ENCODE data around the gene SENP7.
A peak's percentile ranks its signal among the peaks of the same experiment; 100 is the strongest.
"Not testable (repeated sequence)": the region's sequence is repeated elsewhere in the genome, so short reads cannot be mapped to it uniquely, and the experiment has no call there.

Gene SENP7, protein sequence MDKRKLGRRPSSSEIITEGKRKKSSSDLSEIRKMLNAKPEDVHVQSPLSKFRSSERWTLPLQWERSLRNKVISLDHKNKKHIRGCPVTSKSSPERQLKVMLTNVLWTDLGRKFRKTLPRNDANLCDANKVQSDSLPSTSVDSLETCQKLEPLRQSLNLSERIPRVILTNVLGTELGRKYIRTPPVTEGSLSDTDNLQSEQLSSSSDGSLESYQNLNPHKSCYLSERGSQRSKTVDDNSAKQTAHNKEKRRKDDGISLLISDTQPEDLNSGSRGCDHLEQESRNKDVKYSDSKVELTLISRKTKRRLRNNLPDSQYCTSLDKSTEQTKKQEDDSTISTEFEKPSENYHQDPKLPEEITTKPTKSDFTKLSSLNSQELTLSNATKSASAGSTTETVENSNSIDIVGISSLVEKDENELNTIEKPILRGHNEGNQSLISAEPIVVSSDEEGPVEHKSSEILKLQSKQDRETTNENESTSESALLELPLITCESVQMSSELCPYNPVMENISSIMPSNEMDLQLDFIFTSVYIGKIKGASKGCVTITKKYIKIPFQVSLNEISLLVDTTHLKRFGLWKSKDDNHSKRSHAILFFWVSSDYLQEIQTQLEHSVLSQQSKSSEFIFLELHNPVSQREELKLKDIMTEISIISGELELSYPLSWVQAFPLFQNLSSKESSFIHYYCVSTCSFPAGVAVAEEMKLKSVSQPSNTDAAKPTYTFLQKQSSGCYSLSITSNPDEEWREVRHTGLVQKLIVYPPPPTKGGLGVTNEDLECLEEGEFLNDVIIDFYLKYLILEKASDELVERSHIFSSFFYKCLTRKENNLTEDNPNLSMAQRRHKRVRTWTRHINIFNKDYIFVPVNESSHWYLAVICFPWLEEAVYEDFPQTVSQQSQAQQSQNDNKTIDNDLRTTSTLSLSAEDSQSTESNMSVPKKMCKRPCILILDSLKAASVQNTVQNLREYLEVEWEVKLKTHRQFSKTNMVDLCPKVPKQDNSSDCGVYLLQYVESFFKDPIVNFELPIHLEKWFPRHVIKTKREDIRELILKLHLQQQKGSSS

DNA sequence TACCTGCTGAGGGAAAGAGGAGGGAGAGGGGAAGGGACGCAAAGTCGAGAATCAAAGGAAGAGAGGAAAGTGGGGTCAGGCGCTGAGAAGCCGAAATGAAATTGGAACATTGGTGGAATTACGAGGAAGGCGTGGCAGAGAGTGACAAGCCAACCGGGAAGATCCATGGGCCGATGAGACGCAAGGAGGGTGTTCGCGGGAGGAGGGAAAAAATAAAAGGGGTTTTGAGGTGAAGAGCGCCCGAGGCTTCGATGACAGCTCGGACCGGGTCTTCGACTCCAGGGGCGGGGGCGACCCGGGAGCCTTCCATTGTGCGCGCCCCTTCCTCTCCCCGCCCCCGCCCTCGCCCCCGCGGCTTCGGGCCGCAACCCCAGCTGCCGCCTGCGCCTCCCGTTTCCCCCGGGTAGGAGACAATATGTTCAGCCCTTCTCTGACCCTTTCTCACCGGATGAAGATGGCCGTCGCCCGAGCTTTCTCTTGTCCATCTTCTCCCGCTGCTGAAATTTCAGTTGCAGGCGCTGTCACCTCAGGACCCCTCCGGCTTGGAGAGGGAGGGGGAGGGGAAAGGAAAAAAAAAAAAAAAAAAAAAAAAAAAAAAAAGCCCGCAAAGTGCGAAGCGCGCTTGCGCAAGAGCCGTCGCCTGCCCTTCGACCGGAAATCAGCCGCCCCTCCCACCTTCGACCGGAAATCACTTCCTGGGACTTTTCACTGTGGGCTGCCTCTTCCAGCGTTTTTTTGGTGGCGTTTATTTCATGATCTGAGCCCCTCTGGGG is at the start of gene SENP7:
Gene SENP7, minus strand, starts transcription at position 567 of the 773 bp plus-strand sequence. Its CDS starts 82 bp downstream, at position 485.
- peak; percentile 83 to 84 for DNase-seq

DNA sequence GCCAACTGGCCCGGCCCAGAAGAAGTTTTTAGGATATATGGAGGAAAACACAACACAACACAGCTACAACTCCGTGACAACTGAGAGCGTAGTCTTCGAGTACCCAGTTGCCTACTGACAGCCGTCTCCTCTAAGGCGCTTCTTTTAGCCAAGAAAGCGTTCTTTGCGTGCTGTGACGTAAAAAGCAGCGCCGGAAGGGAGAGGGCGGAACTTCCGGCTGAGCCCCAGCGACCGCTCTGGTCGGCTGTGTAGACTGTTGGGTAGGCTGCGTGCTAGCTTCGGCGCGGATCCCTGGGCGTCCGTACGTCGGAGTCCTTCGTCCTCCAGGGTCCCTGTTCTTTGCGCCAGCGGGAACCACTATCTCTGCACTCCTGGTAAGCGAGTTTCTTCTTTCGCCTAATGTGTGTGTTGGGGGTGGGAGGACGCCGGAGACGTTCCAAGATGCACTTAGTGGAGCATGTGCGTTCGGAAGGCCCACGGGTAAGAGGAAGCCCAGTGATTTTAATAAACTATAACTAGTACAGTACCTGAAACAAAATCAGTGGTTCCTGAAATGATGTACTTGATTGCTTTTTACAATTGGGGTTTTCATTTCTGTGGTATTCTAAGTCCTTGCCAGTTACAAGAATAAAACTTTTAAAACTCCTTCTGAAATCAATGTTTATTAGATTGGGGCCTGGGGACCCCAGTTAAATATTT is 48.8 kb upstream of the SENP7 start, which contains the start of gene TRMT10C:
Gene TRMT10C, plus strand, starts transcription at position 239 of the 699 bp plus-strand sequence. CDS start 2,914 bp downstream, outside the sequence.
- peak; percentile 92 to 94 for DNase-seq

DNA sequence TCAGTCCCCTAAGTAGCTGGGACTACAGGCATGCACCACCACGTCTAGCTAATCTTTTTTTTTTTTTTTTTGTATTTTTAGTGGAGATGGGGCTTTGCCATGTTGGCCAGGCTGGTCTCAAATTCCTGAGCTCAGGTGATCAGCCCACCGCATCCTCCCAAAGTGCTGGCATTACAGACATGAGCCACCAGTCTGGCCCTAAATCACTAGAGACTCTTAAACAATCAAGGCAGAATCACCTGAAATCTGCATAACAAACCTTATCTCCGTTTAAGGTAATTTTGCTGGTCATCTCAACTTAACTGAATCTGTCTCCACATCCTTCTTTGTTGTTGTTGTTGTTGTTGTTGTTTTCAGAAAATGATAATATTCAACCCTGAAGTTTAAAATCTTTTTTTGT is 43.1 kb upstream of the SENP7 start:
- DNase-seq: no peak

DNA sequence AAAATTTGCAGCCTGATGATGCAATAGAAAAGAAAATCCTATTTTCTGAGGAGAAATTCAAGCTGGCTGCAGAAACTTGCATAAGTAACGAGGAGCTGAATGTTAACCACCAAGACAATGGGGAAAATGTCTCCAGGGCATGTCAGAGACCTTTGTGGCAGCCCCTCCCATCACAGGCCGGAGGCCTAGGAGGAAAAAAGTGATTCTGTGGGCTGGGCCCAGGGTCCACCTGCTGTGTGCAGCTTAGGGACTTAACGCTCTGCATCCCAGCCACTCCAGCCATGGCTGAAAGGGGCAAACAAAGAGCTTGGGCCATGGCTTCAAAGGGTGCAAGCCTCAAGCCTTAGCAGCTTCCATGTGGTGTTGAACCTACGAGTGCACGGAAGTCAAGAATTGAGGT is 40.4 kb upstream of the SENP7 start:
- not testable (repeated sequence) for DNase-seq

DNA sequence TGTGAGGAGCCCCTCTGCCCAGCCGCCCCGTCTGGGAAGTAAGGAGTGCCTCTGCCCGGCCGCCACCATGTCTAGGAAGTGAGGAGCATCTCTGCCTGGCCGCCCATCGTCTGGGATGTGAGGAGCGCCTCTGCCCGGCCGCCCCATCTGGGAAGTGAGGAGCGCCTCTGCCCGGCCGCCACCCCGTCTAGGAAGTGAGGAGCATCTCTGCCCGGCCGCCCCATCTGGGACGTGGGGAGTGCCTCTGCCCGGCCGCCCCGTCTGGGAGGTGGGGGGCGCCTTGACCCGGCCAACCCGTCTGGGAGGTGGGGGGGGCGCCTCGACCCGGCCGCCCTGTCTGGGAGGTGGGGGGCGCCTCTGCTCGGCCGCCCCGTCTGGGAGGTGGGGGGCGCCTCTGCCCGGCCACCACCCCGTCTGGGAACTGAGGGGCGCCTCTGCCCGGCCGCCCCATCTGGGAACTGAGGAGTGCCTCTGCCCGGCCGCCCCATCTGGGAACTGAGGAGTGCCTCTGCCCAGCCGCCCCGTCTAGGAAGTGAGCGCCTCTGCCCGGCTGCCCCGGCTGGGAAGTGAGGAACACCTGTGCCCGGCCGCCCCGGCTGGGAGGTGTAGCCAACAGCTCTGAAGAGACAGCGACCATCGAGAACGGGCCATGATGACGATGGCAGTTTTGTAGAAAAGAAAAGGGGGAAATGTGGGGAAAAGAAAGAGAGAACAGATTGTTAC is 38.5 kb upstream of the SENP7 start:
- DNase-seq: not testable (repeated sequence)

DNA sequence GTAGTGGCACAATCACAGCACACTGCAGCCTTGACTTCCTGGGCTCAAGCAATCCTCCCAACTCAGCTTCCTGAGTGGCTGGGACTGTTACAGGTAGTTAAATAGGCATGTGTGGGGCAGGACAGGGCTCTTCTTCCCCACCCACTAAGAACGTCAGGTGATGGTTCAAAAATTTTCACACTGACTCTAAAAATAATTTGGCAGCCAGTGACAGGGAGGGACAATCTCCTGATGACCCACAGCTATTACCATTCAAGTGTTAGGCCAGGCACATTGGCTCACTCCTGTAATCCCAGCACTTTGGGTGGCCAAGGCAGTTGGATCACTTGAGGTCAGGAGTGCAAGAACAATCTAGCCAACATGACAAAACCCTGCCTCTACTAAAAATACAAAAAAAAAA is 36.5 kb upstream of the SENP7 start:
- DNase-seq: no peak

DNA sequence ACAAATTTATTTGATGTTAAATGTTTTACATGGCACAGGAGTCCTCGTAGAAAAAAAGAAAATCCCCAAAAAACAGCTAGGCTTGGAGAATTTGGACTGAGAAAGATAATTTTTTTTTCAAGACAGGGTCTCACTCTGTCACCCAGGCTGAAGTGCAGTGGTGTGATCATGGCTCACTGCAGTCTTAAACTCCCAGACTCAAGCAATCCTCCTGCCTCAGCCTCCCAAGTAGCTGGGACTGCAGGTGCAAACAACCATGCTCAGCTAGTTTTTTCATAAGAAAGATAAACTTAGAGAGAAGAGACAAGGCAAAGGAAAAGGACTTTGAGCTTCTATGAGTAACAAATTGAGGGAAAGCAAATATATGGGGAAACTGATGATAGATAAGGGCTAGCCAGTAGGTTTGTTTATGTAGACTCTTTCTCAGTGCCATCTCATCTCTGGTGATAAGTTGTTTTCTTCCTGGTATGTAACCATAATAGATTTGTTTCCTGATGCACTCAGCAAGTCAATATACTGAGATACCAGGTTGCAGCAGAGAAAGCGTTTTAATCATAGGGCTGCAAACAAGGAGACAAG is 35.6 kb upstream of the SENP7 start:
- DNase-seq: no peak

DNA sequence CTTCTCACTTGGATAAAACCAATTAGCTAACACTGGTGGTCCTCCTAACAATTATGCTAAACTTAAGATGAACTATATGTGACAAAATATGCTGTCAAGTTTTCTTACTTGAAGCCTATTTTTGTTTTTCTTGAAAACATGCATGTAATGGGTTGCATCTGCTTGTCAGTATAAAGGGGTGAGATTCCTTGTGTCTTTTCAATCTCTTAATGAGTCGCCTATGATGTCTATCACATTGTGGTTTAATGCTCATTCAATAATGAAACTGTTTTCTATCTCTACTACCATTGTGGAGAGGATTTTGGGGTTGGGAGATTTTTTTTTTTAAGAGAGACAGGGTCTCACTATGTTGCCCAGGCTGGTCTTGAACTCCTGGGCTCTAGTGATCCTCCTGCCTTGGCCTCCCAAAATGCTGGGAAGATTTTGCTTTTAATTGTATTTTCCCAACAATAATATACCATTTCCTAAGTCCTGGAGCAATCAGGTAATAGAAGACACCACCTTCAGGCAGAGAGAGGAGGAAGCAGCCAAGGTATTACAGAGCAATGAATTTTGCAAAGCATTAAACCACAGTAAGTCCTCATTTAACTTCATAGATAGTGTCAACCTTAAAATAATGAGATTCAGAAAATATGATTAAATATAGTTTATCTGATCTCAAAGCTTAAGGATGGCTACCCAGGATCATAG is 31.3 kb upstream of the SENP7 start:
- no peak for DNase-seq

DNA sequence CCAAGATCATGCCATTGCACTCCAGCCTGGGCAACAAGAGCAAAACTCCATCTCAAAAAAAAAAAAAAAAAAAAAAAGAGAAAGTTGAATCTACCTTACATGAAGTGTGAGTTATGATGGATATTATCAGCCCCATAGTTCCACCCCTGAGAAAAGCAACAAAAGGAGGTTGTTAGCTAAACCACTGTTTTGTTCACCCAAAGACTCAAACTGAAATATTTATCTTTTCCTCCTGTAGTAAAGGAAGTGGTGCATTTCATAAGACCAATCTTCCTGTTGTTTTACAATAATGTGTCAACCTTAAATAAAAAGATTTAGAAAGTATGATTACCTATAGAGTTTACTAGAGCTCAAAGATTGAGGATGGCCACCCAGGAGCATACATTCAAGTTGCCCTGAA is 29.9 kb upstream of the SENP7 start:
- no peak for DNase-seq

DNA sequence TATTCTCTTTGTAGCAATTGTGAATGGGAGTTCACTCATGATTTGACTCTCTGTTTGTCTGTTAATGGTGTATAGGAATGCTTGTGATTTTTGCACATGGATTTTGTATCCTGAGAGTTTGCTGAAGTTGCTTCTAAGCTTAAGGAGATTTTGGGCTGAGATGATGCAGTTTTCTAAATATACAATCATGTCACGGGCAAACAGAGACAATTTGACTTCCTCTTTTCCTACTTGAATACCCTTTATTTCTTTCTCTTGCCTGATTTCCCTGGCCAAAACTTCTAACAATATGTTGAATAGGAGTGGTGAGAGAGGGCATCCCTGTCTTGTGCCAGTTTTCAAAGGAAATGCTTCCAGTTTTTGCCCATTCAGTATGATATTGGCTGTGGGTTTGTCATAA is 23.9 kb upstream of the SENP7 start:
- not testable (repeated sequence) for DNase-seq

DNA sequence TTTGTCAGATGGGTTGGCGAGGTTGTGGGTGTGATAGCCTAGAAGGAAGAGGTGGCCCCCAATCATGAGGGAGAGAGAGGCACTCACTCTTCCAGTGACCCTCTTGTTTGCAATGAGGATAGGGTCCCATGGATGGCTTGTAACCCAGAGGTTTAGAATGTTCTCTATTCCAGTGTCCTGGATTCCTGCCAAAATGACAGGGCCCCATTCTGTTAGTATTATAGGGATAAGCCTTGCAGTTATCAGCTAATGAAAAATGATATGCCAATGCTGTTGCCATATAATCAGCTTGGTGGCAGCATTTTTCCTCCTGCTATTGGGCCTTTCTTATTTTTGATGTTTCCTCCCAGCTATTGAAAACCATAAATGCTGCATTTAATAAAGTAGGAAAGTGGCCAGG is 23.3 kb upstream of the SENP7 start:
- DNase-seq: no peak

DNA sequence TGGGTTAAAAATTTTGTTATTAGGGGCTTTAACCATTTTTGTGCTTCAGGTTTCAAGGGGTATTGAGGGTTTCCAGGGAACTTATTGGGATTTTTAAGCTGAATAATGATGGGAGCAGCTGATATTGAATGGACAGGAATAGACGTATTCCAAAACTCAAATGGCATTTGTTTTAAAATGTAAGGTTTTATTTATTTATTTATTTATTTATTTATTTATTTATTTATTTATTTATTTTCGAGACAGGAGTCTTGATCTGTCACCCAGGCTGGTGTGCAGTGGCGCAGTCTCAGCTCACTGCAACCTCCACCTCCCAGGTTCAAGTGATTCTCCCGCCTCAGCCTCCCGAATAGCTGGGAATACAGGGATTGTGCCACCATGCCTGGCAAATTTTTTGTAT is 22.2 kb upstream of the SENP7 start:
- no peak for DNase-seq

DNA sequence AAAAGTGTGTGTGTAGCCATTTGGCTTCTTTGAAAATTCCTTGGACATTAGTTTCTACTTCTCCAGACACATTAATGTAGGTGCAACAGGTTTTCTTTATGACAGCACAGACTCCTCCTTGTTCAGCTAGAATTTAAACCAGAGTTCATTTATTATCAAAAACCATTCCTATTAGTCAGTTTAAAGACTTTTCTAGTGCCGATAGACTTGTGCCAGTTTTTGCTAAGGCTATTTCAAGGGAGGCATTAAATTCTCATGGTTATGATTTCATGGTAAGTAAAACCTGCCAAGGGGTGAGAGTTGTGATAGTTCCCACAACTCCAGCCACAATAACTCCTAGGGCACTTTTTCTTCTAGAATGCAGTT is 20.6 kb upstream of the SENP7 start:
- DNase-seq: no peak

DNA sequence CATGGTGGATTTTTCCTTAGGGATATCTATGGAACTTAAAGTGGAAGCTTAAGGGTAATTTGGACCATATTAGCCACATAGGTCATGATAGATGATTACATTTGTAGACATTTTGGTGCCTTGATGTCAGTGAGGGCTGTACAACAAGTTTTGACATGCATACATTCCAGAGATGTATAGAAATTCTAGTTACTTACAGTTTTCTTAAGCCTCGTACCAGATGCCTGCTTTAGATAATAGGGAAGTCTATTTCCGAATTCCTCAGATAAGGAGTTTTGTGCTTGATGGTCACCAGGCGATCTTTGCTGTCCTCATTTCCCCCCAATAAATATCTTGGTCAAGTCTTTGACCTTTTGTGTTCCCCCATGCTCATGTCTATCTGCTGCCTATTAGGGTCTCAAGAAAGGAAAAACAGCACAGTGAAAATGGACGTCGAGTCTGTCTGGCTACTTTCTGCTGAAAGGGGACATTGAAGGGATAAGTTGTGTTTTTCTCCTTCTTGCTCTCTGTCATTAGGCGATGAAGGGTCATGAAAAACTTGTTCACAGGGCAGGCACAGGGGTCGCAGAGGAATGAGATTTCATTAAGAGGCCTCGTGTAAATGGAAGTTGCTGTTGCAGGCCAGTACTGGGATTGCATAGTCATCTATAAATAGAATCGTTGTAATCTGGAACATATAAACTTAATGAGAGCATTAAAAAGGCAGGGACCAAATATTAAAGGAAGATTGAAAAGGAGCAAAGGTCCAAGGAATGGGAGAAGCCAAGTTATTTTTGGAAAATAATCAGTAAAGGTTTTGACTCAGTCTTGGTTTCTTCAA is 20.0 kb upstream of the SENP7 start:
- no peak for DNase-seq

DNA sequence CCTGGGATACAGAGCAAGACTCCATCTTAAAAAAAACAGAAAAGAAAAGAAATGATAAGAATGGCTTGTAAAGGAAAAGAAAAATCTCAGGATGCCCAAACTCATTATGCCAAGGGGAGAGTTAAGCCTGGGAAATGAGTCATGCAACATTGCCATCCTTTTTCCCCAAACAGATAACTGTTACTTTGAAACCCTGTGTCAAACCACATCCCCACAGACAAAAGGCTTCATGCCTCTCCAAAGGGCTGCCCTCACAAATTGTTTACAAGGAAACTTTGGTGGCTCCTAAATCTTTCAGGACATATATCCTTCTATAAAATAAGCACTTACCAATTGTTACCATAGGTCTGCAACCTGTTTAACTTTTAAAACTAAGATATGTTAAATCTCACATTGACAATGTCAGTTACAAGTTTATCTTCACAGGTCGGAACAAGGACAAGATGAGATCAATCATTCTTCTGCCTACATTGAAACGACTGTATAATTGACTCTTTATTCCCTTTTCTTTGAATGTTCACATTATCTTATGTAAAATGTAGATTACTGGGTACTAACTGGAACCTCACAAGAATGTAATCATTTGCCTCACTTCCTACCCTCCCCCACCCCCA is 18.6 kb upstream of the SENP7 start:
- no peak for DNase-seq

DNA sequence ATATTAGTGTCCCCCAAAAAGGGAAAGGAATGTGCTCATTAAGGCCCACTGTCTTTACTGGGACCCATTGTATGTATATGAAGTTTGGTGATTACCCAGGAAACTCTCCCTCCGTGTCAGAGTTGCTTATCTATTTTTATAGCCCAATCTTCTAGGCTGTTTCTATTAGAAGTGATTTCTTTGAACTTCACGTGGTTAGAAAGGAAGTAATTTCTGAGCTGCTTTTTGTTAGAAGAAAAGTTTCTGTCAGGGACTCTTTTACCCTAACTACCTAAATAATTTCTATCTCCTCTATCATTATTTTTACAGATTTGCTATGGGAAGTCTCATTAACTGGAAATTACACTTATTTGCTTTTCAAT is 17.7 kb upstream of the SENP7 start:
- DNase-seq: no peak

DNA sequence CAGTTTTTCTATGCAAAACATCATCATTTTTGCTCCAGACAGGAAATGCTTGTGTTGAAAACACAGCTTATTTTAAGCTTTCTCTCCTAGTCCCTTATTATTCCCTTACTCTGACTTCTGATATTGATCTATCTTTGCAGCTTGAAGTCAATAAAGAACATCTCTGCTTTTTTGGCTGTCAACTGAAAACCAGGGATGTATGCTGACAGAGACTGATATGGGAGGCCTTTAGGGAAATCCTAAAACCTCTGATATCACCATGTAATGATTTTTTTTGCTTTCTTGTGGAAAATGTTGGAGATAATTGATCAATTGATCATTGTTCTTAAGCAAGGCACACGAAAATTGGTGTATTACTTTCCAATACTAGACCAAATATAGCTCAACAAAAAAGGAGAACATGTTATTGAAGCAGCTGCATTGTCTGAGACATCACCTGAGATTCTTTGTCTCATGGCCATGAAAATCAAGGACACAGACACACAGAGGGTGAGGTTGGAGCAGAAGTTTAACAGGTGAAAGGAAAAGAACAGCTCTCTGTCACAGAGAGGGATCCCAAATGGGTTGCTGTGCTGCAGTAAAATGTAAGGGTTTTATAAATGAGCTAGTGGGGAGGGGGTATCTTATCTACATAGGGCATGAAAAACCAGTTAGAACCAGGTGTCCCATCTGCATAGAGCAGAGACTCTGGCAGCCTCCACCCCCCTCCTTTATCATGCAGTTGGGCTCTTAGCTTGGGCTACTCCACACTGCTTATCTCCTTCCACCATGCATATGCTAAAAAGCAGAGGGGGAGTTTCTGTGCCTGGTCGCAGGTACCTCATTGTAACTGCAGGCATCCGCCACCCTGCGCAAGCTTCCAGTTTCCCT is 17.0 kb upstream of the SENP7 start:
- DNase-seq: no peak

DNA sequence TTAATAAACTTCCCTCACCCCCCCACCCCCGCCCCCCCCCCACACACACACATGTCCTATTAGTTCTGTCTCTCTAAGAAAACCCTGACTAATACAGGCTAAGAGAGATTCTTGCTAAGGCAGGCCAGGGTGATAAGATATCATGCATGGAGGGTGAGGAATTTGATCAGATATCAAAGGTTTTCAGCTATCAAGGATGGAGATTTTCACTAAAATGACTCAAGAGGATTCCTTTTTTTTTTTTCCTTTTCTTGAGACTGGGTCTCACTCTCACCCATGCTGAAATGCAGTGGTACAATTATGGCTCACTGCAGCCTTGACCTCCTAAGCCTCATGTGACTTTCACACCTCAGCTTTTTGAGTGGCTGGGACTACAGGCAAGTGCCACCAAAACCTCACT is 14.9 kb upstream of the SENP7 start:
- DNase-seq: no peak
